Prostate gland (tissue), 2 donors: Measurements from ENCODE around the gene ORMDL2. TPM values are rescaled to one million over a fixed set of nuclear protein-coding genes. Genes with fewer than 3 reads are reported as not detected.

Source experiments
- DNase-seq: peaks from one replicate; pipeline ENCODE4 v3.0.0-alpha.2; 2019; ENCODE audit warnings: low spot score
- H3K27ac ChIP-seq, 2 donors: fragments of 200-600 bp; sonication (generic); 2 replicates each; pipeline ENCODE4 v1.5.1; 2017 to 2019
- H3K27me3 ChIP-seq: fragments of 200-600 bp; sonication (generic); replicated peaks from 2 replicates; pipeline ENCODE4 v1.5.1; 2019; ENCODE audit not compliant: insufficient read depth
- H3K36me3 ChIP-seq, 2 donors: fragments of 200-600 bp; sonication (generic); 1 replicate in 1 of 2; 2 replicates in 1 of 2; pipeline versions ENCODE4 v1.5.1 to v1.8.1; 2017 to 2019
- H3K4me1 ChIP-seq: fragments of 200-600 bp; sonication (generic); replicated peaks from 2 replicates; pipeline ENCODE4 v1.5.1; 2019
- H3K4me3 ChIP-seq, 2 donors: fragments of 200-600 bp; sonication (generic); 2 replicates each; pipeline ENCODE4 v1.5.1; 2017 to 2019
- H3K9me3 ChIP-seq: fragments of 200-600 bp; sonication (generic); 2 replicates; pipeline ENCODE4 v1.5.1; 2017
- CTCF ChIP-seq, 4 experiments: fragments of 200-600 bp in 2 of 4; fragments of 450-650 bp in 2 of 4; sonication (generic) in 2 of 4; IDR thresholded peaks; 1 replicate in 3 of 4; 2 replicates in 1 of 4; pipeline ENCODE4 v1.5.1; 2016 to 2019; ENCODE audit warnings: antibody characterized with exemption in 4 of 4, mild to moderate bottlenecking in 2 of 4, moderate library complexity in 2 of 4
- POLR2A ChIP-seq: fragments of 450-650 bp; IDR thresholded peaks from one replicate; pipeline ENCODE4 v1.6.1; 2016; ENCODE audit warnings: antibody characterized with exemption, mild to moderate bottlenecking
- POLR2AphosphoS5 ChIP-seq: sonication (generic); formaldehyde crosslinking; IDR thresholded peaks from one replicate; pipeline ENCODE4 v1.6.1; 2017; ENCODE audit warnings: antibody characterized with exemption
- WGBS: methylation state at CpG from one replicate; pipeline ENCODE4 v1.1.5; 2018; 5-methylcytosine and 5-hydroxymethylcytosine counted together
- intact Hi-C: fragments of 100-400 bp; cut with DNase I; formaldehyde crosslinking; loops from one replicate; pipeline ENCODE4 v1.14.2; 2022
- total RNA-seq, 2 donors: library from RNA; depleted of rRNA; stranded (reverse); fragments of >200 nt; gene quantifications; one replicate each; pipeline ENCODE4 v1.1.0, GENCODE V29; 2016

The ORMDL2 gene, protein sequence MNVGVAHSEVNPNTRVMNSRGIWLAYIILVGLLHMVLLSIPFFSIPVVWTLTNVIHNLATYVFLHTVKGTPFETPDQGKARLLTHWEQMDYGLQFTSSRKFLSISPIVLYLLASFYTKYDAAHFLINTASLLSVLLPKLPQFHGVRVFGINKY
- 10 to 100 TPM; 23.1 to 29.3 TPM for total RNA-seq

DNA sequence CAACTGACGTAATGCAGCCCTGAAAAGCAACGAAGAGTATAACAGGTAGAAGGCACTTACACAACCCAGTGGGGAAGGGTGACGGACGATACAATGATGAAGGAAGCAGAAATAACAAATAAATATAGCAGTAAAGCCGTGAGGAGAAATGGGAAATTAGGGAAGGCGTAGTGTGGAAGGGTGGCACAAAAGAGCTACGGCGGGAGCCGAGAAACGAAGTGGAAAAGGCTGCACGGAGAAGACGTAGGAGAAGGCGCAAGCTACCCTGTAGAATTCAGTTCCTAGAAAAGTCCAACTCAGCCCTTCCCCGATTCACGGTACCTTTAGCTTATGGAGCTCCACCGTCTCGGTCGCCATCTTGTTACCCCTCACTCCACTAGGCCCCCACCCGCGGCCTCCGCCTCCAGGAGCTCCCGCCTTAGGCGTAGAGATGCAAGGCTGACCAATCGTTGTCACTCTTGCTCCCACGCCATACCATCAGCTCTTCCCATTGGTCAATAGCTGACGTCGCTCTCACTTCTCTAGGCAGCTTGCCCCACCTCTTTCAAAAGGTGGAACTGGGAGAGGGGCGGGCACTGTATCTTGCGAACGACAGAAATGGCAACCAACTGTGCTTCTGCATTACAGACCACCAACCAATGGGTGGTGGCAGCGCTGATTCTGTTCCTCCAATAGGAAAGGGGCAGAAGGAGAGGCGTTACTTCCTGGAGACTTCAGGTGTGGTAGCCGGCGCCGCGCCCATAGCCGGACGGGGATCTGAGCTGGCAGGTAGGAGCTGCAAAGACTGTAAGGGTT, at the start of gene ORMDL2, which contains the start of gene SARNP:
ORMDL2 (plus strand) TSS at position 697 of the 795 bp plus-strand sequence. CDS start 959 bp downstream, outside the sequence.
SARNP (minus strand) TSS at position 380 of the 795 bp plus-strand sequence; CDS start at position 357, 23 bp downstream.
- TF ChIP-seq CTCF (IDR thresholded peaks at IDR 0.05) (no peak), POLR2AphosphoS5 (peak; percentile 97), POLR2A (peak; percentile 91)
- under 1% methylated on average over 38 of the region's 38 CpGs for WGBS

DNA sequence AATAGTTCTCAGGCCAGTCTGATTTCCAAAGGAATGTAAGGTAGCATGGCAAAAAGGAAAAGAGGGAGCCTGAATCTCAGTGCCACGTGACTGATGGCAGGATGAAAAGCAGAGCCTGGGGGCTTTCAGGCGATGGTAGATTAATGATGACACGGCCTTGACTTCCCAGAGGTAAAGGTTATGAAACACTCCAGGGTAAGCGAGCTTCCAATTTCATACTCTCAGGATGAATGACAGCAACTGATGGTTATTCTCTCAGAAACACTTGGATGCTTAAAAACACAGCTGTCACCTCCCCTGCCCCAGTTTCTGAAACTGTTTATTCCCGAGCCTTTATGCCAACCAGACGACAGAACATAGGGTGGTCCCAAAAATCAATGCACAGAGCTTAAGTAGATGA, 46.1 kb upstream of the ORMDL2 start:
- Histone ChIP-seq H3K27ac (no peak overlapping the region), H3K9me3 (no peaks in the 10 kb centered on the region), H3K27me3 (no peaks in the 10 kb centered on the region), H3K36me3 (no peaks in the 10 kb centered on the region), H3K4me1 (no peaks in the 10 kb centered on the region), H3K4me3 (no peak overlapping the region)
- DNase-seq, result no peak
- TF ChIP-seq CTCF (IDR thresholded peaks at IDR 0.05), result no peak
- TF ChIP-seq POLR2A, result no peak
- no peak for TF ChIP-seq POLR2AphosphoS5
- WGBS, result 68% methylated on average over 6 of the region's 6 CpGs
- intact Hi-C loops, result no loop called here

More for the DNA sequence above, at the start of gene ORMDL2, which contains the start of gene SARNP:
- Histone ChIP-seq H3K36me3 (peaks cover 0 to 15% of the 10 kb centered on the region in 2 donors), H3K27ac (peak within 1 kb of the TSS; percentile 86 to 92), H3K27me3 (no peaks in the 10 kb centered on the region), H3K4me1 (peaks cover 5% of the 10 kb centered on the region), H3K4me3 (peak within 1 kb of the TSS; percentile 67 to 86), H3K9me3 (no peaks in the 10 kb centered on the region)
- intact Hi-C loops, result loop anchor here (5.0 kb wide), 2 partner anchors 110 to 225 kb away; partner anchors contain the start of genes PYM1 and RPS26
- DNase-seq, result peak; percentile 100

DNA sequence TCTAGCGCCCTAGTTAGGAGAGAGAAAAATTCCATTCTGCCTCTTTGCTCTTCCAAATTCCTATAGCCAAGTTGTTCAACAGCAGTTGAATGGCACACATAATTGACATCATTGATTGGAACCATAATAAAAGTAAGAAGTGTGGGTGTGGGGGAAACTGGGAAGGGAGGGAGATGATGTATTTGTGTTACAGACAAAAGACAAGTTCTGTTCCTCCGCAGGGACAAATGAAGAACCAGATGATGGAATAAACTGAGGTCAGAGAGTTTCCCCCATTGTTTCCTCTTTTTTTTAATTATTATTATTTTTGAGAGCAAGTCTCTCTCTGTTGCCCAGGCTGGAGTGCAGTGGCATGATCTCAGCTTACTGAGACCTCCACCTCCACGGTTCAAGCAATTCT, 40.0 kb upstream of the ORMDL2 start:
- no peaks in the 10 kb centered on the region for H3K36me3 ChIP-seq
- 88% methylated on average over 3 of the region's 3 CpGs for WGBS
- H3K27ac ChIP-seq, result no peak overlapping the region
- DNase-seq, result no peak
- TF ChIP-seq POLR2A (no peak), POLR2AphosphoS5 (no peak), CTCF (IDR thresholded peaks at IDR 0.05) (no peak)
- H3K4me1 ChIP-seq, result no peaks in the 10 kb centered on the region
- intact Hi-C loops, result no loop called here
- H3K27me3 ChIP-seq, result no peaks in the 10 kb centered on the region
- H3K9me3 ChIP-seq, result no peaks in the 10 kb centered on the region
- H3K4me3 ChIP-seq, result no peak overlapping the region

DNA sequence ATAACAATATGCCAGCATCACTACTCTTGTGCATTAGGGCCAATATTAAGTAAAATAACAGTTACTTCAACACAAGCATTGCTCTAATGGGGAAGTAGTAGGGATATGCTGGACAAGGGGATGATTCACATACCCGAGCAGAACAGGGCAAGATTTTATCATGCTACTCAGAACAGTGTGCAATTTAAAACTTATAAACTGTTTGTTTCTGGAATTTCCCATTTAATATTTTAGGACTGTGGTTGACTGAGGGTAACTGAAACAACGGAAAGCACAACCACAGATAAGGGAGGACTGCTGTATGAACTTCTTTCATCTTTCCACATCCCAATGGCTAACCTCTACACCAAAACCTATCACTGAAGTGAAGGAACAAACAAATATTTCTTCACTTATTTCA, 37.2 kb upstream of the ORMDL2 start:
- H3K36me3 ChIP-seq, result no peaks in the 10 kb centered on the region

More for the DNA sequence above, 37.2 kb upstream of the ORMDL2 start:
- intact Hi-C loops, result no loop called here
- H3K4me3 ChIP-seq, result no peak overlapping the region
- no peaks in the 10 kb centered on the region for H3K27me3 ChIP-seq
- H3K9me3 ChIP-seq, result no peaks in the 10 kb centered on the region
- no peak overlapping the region for H3K27ac ChIP-seq
- no peak for DNase-seq
- H3K4me1 ChIP-seq, result no peaks in the 10 kb centered on the region
- WGBS, result 40% methylated on average over 2 of the region's 2 CpGs
- TF ChIP-seq POLR2AphosphoS5, result no peak
- no peak for TF ChIP-seq POLR2A
- TF ChIP-seq CTCF (IDR thresholded peaks at IDR 0.05), result no peak
